ENCODE measurements around the gene SCN2A. TPM values are rescaled to one million over a fixed set of nuclear protein-coding genes. Genes with fewer than 3 reads are reported as not detected.

SCN2A gene
- polyA plus RNA-seq, 1 donor (not counting 4 experiments of a cell fraction or from before 2014, with no cell fraction given) = 1.0 TPM

DNA sequence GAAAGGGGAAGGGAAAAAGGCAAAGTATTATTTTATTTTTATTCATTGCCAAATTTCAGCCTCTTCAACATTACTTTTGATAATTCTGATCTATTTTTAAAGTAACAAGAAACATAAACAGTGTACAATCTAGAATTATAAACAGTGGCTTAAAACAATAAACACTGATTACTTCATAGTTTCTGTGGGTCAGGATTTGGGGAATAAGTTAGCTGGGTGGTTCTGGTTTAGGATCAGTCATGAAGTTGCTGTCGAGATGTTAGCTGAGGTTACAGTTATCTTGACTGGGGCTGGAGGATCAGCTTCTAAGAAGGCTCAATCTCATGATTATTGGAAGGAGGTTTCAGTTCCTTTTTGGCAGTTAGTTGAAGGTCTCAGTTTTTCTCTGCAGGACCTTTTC lies 109.2 kb downstream of the SCN2A start:
- Histone ChIP-seq H3K4me2 (ENCODE audit: control insufficient read depth, extremely low read depth, insufficient read depth, low read depth, low read length) (no peak overlapping the region), H3K79me2 (ENCODE audit: control insufficient read depth, insufficient read depth, low read length) (no peaks in the 10 kb centered on the region), H3K9ac (ENCODE audit: control insufficient read depth, extremely low read depth, insufficient read depth, low read length) (no peak overlapping the region), H3K9me3 (ENCODE audit: control insufficient read depth, low read depth, low read length) (no peaks in the 10 kb centered on the region), H4K20me1 (ENCODE audit: control insufficient read depth, extremely low read depth, insufficient read depth, low read length) (no peaks in the 10 kb centered on the region), H3K36me3 (ENCODE audit: control insufficient read depth in 2 of 2, extremely low read depth in 1 of 2, insufficient read depth in 2 of 2, low read length in 2 of 2) (no peaks in the 10 kb centered on the region), H2AFZ (ENCODE audit: control insufficient read depth, low read length) (no peak overlapping the region), H3K27me3 (ENCODE audit: control insufficient read depth, extremely low read depth, insufficient read depth, low read length) (no peaks in the 10 kb centered on the region), H3K4me3 (ENCODE audit: control insufficient read depth in 2 of 3, extremely low read depth in 1 of 3, insufficient read depth in 2 of 3, low read depth in 1 of 3, low read length in 3 of 3) (no peak overlapping the region), H3K4me1 (ENCODE audit: control insufficient read depth, extremely low read depth, insufficient read depth, low read length) (no peaks in the 10 kb centered on the region), H3K27ac (ENCODE audit: control insufficient read depth, insufficient read depth, low read length) (no peak overlapping the region), H3K9me1 (ENCODE audit: control insufficient read depth, extremely low read depth, insufficient read depth, low read length) (no peaks in the 10 kb centered on the region)
- FAIRE-seq (no peak), DNase-seq (ENCODE audit: low read depth, low spot score) (no peak)
- TF ChIP-seq EZH2 (IDR thresholded peaks at IDR 0.05; ENCODE audit: low read length) = no peak
- TF ChIP-seq, protein P1, sequence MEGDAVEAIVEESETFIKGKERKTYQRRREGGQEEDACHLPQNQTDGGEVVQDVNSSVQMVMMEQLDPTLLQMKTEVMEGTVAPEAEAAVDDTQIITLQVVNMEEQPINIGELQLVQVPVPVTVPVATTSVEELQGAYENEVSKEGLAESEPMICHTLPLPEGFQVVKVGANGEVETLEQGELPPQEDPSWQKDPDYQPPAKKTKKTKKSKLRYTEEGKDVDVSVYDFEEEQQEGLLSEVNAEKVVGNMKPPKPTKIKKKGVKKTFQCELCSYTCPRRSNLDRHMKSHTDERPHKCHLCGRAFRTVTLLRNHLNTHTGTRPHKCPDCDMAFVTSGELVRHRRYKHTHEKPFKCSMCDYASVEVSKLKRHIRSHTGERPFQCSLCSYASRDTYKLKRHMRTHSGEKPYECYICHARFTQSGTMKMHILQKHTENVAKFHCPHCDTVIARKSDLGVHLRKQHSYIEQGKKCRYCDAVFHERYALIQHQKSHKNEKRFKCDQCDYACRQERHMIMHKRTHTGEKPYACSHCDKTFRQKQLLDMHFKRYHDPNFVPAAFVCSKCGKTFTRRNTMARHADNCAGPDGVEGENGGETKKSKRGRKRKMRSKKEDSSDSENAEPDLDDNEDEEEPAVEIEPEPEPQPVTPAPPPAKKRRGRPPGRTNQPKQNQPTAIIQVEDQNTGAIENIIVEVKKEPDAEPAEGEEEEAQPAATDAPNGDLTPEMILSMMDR (optimal IDR thresholded peaks at IDR 0.05 in 1 of 3, IDR thresholded peaks at IDR 0.05 in 1 of 3, conservative IDR thresholded peaks at IDR 0.05 in 1 of 3; ENCODE audit: extremely low read depth in 1 of 3, insufficient read depth in 2 of 3, low read length in 3 of 3) = no peak
- dilution Hi-C loops (cut with MboI; ENCODE audit: extremely low pct_ligation_motif_present, low sequenced_read_pairs) = no loop called here

DNA sequence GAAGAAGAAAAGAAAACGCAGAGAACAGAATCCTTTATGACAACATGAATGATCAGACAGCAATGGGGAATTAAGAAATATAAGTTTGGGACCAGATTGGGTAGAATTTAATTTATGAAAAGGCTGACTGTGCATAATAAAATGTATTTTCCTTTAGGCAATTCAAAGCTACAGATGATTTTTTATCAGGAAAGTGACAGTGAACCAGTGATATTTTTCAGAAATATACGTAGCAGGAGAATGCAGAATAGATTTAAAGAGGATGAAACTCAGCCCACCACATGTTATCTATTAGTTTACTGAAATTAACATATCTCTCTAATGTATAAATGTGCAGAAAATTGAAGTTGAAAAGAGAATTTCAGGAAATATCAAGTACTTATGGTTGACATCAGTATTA lies 110.0 kb downstream of the SCN2A start:
- Histone ChIP-seq H2AFZ (ENCODE audit: control insufficient read depth, low read length) (no peak overlapping the region), H3K9ac (ENCODE audit: control insufficient read depth, extremely low read depth, insufficient read depth, low read length) (no peak overlapping the region), H3K4me2 (ENCODE audit: control insufficient read depth, extremely low read depth, insufficient read depth, low read depth, low read length) (no peak overlapping the region), H3K9me3 (ENCODE audit: control insufficient read depth, low read depth, low read length) (no peaks in the 10 kb centered on the region), H3K9me1 (ENCODE audit: control insufficient read depth, extremely low read depth, insufficient read depth, low read length) (no peaks in the 10 kb centered on the region), H3K27ac (ENCODE audit: control insufficient read depth, insufficient read depth, low read length) (no peak overlapping the region), H3K79me2 (ENCODE audit: control insufficient read depth, insufficient read depth, low read length) (no peaks in the 10 kb centered on the region), H4K20me1 (ENCODE audit: control insufficient read depth, extremely low read depth, insufficient read depth, low read length) (no peaks in the 10 kb centered on the region), H3K4me1 (ENCODE audit: control insufficient read depth, extremely low read depth, insufficient read depth, low read length) (no peaks in the 10 kb centered on the region), H3K27me3 (ENCODE audit: control insufficient read depth, extremely low read depth, insufficient read depth, low read length) (no peaks in the 10 kb centered on the region), H3K4me3 (ENCODE audit: control insufficient read depth in 2 of 3, extremely low read depth in 1 of 3, insufficient read depth in 2 of 3, low read depth in 1 of 3, low read length in 3 of 3) (no peak overlapping the region), H3K36me3 (ENCODE audit: control insufficient read depth in 2 of 2, extremely low read depth in 1 of 2, insufficient read depth in 2 of 2, low read length in 2 of 2) (no peaks in the 10 kb centered on the region)
- dilution Hi-C loops (cut with MboI; ENCODE audit: extremely low pct_ligation_motif_present, low sequenced_read_pairs) = no loop called here
- DNase-seq (ENCODE audit: low read depth, low spot score) = no peak
- no peak for FAIRE-seq
- TF ChIP-seq EZH2 (IDR thresholded peaks at IDR 0.05; ENCODE audit: low read length) = no peak
- TF ChIP-seq, protein P1 (optimal IDR thresholded peaks at IDR 0.05 in 1 of 3, IDR thresholded peaks at IDR 0.05 in 1 of 3, conservative IDR thresholded peaks at IDR 0.05 in 1 of 3; ENCODE audit: extremely low read depth in 1 of 3, insufficient read depth in 2 of 3, low read length in 3 of 3) = no peak

All from keratinocyte (primary cell).